ENCODE measurements around the gene PCED1A.
"Not testable (repeated sequence)": the region's sequence is repeated elsewhere in the genome, so short reads cannot be mapped to it uniquely, and the experiment has no call there.

Gene PCED1A

GRCh38 chr20:2831206-2831605 is 9.2 kb downstream of the PCED1A start:
- not testable (repeated sequence) for DNase-seq (ENCODE audit: extremely low read depth in 1 of 2, low read depth in 1 of 2)

- no peak for DNase-seq (ENCODE audit: extremely low read depth in 1 of 2, low read depth in 1 of 2)
Observed at GRCh38 chr20:2829376-2829775, 11.1 kb downstream of the PCED1A start.

DNA sequence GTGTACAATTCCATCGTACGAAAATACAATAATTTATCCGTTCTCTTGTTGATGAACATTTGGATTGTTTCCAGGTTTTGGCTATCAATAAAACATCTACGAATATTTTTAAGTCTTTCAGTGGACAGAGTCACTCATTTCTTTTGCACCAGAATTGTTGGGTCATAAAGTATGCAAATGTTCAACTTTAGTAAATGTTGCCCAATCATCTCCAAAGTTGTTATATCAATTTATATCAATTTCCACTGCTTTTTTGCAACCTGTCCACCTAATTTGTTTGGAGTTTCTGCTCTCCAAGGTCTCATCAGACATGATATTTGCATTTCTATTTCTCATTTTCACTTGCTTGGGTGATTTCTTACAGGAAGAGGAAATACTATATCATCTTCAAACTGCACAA is 13.8 kb downstream of the PCED1A start:
- DNase-seq (ENCODE audit: extremely low read depth in 1 of 2, low read depth in 1 of 2): no peak

GRCh38 chr20:2825761-2826160 is 14.7 kb downstream of the PCED1A start:
- DNase-seq (ENCODE audit: extremely low read depth in 1 of 2, low read depth in 1 of 2): no peak

DNA sequence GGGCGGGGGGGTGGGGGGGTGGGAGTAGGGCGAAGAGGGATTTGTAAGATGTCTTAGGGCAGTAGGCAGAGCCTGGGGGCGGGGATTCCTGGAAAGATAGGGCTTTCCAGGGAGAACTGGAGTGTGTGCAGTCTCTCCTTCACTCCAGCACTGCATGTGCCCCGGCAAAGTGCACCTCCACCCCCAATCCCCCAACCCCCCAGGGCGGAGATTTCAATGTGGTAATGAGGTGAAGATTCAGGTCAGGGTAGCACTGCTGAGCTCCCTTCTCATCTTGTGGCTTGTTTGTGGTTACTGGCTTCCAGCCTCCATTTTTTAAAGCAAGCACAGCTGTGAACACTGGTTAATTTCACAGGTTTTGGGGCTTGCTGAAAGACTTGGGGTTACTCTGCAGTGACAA is 18.4 kb downstream of the PCED1A start:
- DNase-seq (ENCODE audit: extremely low read depth in 1 of 2, low read depth in 1 of 2): no peak

GRCh38 chr20:2820896-2821869 is 19.3 kb downstream of the PCED1A start:
- DNase-seq (ENCODE audit: extremely low read depth in 1 of 2, low read depth in 1 of 2): no peak

- no peak for DNase-seq (ENCODE audit: extremely low read depth in 1 of 2, low read depth in 1 of 2)
Observed at GRCh38 chr20:2820084-2820895, 20.2 kb downstream of the PCED1A start.

DNA sequence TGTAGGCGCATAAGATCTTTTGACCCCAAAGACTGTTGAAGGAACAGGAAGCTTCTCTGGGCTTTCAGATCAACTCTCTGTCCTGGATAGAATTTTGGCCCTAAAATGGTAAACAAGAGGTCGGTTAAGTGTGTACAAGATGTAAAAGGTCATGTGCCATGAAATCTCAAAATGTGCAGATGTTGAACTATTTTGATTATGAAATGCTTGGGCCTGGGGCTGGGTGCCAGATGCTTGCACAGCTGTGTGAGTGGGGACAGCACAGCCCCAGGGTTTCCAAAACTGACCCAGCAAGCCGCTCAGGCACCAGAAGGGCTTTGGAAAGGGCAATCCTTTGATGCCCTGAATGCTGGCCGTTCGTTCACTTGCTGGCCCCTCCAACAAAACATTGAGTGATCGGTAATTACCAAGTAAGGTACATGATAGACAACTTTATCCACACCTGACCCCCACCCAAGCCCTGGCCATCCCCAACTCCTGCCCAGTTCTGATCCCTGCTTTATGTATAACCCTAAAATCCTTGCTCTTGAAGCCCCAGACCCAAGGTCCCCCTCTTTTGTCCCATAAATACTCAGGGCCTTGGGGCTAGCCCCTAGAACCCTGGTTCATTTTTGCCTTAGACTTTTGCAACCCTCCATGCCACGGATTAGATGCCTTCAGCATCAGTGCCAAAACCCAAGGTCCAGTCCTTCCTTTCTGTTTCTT is 22.4 kb downstream of the PCED1A start:
- DNase-seq (ENCODE audit: extremely low read depth in 1 of 2, low read depth in 1 of 2): no peak

GRCh38 chr20:2817341-2817726 is 23.1 kb downstream of the PCED1A start:
- no peak for DNase-seq (ENCODE audit: extremely low read depth in 1 of 2, low read depth in 1 of 2)

- no peak for DNase-seq (ENCODE audit: extremely low read depth in 1 of 2, low read depth in 1 of 2)
Observed at GRCh38 chr20:2816583-2817340, 23.7 kb downstream of the PCED1A start.

DNA sequence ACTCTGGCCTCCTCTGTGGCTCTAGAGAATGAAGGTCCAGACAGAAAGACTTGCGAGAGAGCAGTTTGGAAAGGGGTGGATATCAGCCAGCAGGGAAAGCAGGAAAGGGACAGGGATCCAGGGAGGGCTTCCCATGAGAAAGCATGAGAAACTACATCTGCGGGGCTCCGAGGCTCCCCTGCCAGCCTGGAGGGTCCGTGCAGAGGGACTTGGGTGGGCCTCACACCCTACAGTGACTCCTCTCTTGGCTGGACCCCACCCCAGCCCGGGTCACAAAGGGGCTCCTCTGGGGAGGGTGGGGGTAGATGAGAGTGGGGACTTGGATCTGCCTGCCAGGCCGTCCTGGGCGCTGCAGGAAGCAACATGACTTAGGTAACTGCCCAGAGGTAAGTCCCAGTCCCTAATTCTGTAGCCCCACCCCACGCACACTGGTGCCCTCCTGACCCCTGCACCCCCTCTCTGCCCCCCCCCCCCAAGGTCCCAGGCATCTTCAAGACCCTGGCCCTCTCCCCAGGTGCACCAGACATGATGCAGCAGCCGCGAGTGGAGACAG is 24.3 kb downstream of the PCED1A start, which contains the start of gene TMEM239:
TSS of gene TMEM239 (plus strand) at position 335 of the 553 bp plus-strand sequence. CDS start at position 526, 191 bp downstream.
- no peak for DNase-seq (ENCODE audit: extremely low read depth in 1 of 2, low read depth in 1 of 2)

GRCh38 chr20:2815242-2815900 is 25.1 kb downstream of the PCED1A start:
- no peak for DNase-seq (ENCODE audit: extremely low read depth in 1 of 2, low read depth in 1 of 2)

DNA sequence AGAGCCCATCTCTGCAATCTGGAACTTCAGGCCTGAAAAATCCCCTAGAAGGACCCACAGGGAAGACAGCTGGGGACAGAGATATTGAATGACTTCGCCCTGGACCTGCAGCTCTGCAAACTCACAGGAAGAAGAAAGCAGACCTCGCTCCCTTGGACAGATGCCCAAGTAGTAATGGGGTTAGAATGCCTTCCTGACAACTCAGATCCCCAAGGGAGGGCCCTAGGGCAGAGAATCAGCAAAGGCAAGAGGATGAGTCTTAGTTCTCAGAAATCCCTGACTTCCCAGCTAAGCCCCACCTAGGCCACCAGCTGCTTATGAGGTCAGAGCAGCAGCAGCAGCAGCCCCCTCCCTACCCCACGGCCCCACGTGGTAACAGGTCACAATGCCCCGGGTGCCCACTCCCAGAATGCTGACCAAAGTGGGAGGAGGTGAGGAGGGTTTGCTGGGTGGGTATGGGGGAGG is 25.8 kb downstream of the PCED1A start, which contains the start of gene C20orf141:
TSS of gene C20orf141 (plus strand) at position 401 of the 465 bp plus-strand sequence. CDS start 198 bp downstream, outside the sequence.
- DNase-seq (ENCODE audit: extremely low read depth in 1 of 2, low read depth in 1 of 2): no peak

- DNase-seq (ENCODE audit: extremely low read depth in 1 of 2, low read depth in 1 of 2): no peak
Observed at GRCh38 chr20:2814076-2814475, 26.4 kb downstream of the PCED1A start.

GRCh38 chr20:2812189-2812588 is 28.3 kb downstream of the PCED1A start:
- DNase-seq (ENCODE audit: extremely low read depth in 1 of 2, low read depth in 1 of 2): no peak

GRCh38 chr20:2809690-2810089 is 30.8 kb downstream of the PCED1A start:
- DNase-seq (ENCODE audit: extremely low read depth in 1 of 2, low read depth in 1 of 2): no peak

DNA sequence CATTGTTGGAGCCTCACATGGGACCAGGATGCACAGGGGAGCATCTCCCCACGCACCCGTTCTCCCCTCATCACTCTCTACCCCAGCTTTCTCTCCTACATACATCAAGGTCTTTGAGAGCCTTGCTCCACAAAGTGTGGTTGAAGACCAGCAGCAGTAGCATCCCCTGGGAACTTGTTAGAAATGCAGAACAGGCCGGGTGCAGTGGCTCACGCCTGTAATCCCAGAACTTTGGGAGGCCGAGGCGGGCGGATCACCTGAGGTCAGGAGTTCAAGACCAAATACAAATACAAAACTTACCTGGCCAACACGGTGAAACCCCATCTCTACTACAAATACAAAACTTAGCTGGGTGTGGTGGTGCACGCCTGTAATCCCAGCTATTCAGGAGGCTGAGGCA is 32.5 kb downstream of the PCED1A start:
- DNase-seq (ENCODE audit: extremely low read depth in 1 of 2, low read depth in 1 of 2): not testable (repeated sequence)

GRCh38 chr20:2807019-2807418 is 33.4 kb downstream of the PCED1A start:
- no peak for DNase-seq (ENCODE audit: extremely low read depth in 1 of 2, low read depth in 1 of 2)

DNA sequence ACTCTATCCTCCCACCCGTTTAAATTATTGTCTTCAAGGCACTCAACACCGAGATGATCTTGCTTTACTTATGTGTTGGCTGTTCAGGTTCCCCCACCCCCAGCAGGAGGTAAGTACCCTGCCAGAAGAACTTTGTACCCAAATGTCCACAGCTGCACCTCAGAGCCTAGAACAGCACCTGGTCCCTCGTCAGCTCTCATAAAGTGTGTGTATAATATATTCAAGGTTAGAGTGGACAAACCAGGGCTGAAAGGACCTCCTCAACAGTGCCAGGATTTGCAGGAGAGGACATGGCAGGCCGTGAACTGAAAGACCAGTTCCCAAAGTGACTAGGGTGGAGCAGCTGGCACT is 34.1 kb downstream of the PCED1A start:
- DNase-seq (ENCODE audit: extremely low read depth in 1 of 2, low read depth in 1 of 2): no peak

Data from stimulated activated CD8-positive, alpha-beta memory T cell treated with anti-CD3 and anti-CD28 coated beads, Interleukin-7, amount 100 ng/mL, for 48 hours (primary cell).